ENCODE results near the gene PTCH1.

DNA sequence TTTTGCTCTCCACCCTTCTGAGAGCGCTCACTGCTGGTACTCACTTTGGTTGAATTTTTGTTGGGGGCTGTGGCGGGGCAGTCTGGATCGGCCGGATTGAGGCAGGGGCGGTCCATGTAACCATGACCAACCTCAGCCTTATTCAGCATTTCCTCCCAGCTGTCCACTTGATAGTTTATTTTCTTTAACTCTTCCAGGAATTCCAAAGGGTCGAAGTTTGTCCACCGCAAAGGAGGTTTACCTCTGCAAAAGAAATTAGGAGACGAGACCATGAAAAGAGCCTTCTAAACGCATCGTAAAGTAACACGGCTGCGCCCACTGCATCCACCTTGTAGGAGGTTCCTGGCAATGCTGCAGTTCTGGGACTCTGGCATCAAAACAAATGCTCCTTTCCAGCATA is 36.4 kb downstream of the PTCH1 start:
- TF ChIP-seq, protein P1, sequence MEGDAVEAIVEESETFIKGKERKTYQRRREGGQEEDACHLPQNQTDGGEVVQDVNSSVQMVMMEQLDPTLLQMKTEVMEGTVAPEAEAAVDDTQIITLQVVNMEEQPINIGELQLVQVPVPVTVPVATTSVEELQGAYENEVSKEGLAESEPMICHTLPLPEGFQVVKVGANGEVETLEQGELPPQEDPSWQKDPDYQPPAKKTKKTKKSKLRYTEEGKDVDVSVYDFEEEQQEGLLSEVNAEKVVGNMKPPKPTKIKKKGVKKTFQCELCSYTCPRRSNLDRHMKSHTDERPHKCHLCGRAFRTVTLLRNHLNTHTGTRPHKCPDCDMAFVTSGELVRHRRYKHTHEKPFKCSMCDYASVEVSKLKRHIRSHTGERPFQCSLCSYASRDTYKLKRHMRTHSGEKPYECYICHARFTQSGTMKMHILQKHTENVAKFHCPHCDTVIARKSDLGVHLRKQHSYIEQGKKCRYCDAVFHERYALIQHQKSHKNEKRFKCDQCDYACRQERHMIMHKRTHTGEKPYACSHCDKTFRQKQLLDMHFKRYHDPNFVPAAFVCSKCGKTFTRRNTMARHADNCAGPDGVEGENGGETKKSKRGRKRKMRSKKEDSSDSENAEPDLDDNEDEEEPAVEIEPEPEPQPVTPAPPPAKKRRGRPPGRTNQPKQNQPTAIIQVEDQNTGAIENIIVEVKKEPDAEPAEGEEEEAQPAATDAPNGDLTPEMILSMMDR (IDR thresholded peaks at IDR 0.05) = no peak
- no peak for TF ChIP-seq POLR2A (IDR thresholded peaks at IDR 0.05)
